NCI-H345 treated with DMSO at 0.1 percent for 48 hours (cell line): ENCODE data around the gene CEP104.

Experiments
- DNase-seq: peaks from one replicate; lab custom pipeline; 2025; ENCODE audit not compliant: unreplicated experiment; lab: John Stamatoyannopoulos, UW

The CEP104 gene

GRCh38 chr1:3767328-3767925, 89.6 kb downstream of the CEP104 start:
- no peak for DNase-seq

DNA sequence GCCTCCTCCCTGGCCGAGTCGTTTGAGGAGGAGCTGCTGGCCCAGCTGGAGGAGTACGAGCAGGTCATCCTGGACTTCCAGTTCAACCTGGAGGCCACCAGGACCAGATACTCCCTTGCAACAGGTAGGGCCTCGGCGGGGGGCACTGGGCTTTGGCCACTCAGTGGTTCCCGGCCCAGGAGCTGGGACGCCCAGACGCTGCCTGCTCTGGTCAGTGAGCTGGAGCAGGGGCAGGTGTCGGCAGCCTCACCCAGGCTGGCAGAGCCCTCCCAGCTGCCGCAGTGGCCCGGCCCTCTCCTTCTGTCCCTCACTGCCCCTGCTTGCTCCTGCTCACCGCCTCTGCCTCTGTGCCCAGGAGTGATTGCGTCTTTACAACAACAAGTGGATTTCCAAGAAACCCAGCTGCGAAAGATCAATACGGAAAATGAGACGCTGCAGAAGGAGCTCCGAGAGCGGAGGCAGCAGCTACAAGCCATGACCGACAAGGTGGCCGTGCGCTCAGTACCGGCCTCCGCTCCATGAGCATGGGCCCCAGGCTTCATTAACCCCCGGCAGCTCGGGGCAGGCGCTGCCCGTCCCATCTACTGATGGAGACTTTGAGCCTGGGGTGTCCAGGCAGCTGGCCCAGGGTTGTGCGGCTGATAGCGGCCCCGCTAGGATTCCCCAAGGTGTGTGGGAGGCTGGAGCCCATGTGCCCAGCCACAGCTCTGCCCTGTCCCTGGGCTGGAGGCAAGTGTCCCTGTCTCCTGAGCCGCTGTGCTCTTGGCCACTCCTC, 93.5 kb downstream of the CEP104 start:
- DNase-seq = no peak

DNA sequence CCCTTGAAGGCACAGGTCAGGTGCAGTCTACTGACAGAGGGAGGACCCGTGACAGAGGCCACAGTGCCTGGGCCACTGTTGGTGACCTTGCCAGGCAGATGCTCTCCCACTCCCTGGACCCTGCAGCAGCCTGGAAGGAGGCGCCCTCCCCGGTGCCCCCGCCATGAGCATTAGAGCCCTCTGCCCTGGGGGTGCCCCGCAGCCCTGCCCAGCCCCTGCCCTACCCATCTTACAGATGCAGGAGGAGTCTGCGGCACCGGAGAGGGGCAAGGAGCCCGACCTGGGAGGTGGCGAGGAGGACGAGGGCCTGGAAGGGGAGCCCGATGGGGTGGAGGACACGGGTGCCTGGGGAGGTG, 94.2 kb downstream of the CEP104 start:
- DNase-seq = no peak

- no peak for DNase-seq
Observed at GRCh38 chr1:3762151-3762872, 94.7 kb downstream of the CEP104 start.
